Stimulated activated CD4-positive, alpha-beta T cell treated with anti-CD3 and anti-CD28 coated beads, TNF-alpha, amount 100 ng/mL, for 1 hour (primary cell): ENCODE data around the gene RAB11B.
A peak's percentile ranks its signal among the peaks of the same experiment; 100 is the strongest.
"Not testable (repeated sequence)": the region's sequence is repeated elsewhere in the genome, so short reads cannot be mapped to it uniquely, and the experiment has no call there.

ENCODE experiments used
- DNase-seq, 3 donors: peaks; one replicate each; pipeline ENCODE4 v3.0.0-alpha.2; 2020; ENCODE audit warnings: low read depth in 3 of 3, low spot score in 1 of 3

The RAB11B gene

GRCh38 chr19:8393192-8393870, 3.2 kb downstream of the RAB11B start:
- DNase-seq: no peak

- no peak for DNase-seq
Observed at GRCh38 chr19:8393871-8394250, 3.7 kb downstream of the RAB11B start.

- DNase-seq: no peak
Observed at GRCh38 chr19:8395621-8396082, 5.5 kb downstream of the RAB11B start.

- no peak for DNase-seq
Observed at GRCh38 chr19:8396185-8396562, 6.0 kb downstream of the RAB11B start.

GRCh38 chr19:8396563-8397203, 6.5 kb downstream of the RAB11B start:
- DNase-seq: peak; percentile 20 to 59 (median 22)

GRCh38 chr19:8397271-8397670, 7.1 kb downstream of the RAB11B start:
- no peak for DNase-seq

- DNase-seq: no peak
Observed at GRCh38 chr19:8397746-8398310, 7.7 kb downstream of the RAB11B start.

- no peak for DNase-seq
Observed at GRCh38 chr19:8398311-8398771, 8.2 kb downstream of the RAB11B start.

- DNase-seq: no peak
Observed at GRCh38 chr19:8399681-8400188, 9.6 kb downstream of the RAB11B start.

GRCh38 chr19:8401981-8402411, 11.8 kb downstream of the RAB11B start:
- no peak for DNase-seq

GRCh38 chr19:8403098-8403819, 13.1 kb downstream of the RAB11B start:
- no peak for DNase-seq

GRCh38 chr19:8403820-8404109, 13.6 kb downstream of the RAB11B start:
- DNase-seq: no peak

- no peak for DNase-seq
Observed at GRCh38 chr19:8404391-8405151, 14.4 kb downstream of the RAB11B start.

GRCh38 chr19:8410718-8411117, 20.6 kb downstream of the RAB11B start:
- not testable (repeated sequence) for DNase-seq

GRCh38 chr19:8412783-8413628, 22.8 kb downstream of the RAB11B start, which contains the start of gene MARCHF2:
TSS of gene MARCHF2 (plus strand) at chr19:8413305. CDS start at chr19:8421841, 8,536 bp downstream.
- DNase-seq: peak; percentile 90 to 97 (median 96)

- no peak for DNase-seq
Observed at GRCh38 chr19:8413629-8413995, 23.5 kb downstream of the RAB11B start.

GRCh38 chr19:8416796-8417195, 26.6 kb downstream of the RAB11B start:
- DNase-seq: no peak

GRCh38 chr19:8421484-8422461, 31.6 kb downstream of the RAB11B start:
- DNase-seq: no peak

GRCh38 chr19:8423817-8424223, 33.7 kb downstream of the RAB11B start:
- DNase-seq: no peak
